SK-N-SH treated with all-trans-retinoic acid at 6 μM for 48 hours (cell line): ENCODE results near the gene ELOVL7.
"Not testable (repeated sequence)": the region's sequence is repeated elsewhere in the genome, so short reads cannot be mapped to it uniquely, and the experiment has no call there.

Experiments used
- ATAC-seq: fragments of 200-7000 bp; cut with Tn5 transposase; 3 replicates; pipeline ENCODE4 v1.9.1; 2020; ENCODE audit warnings: mild to moderate bottlenecking, moderate library complexity
- ARNTL ChIP-seq: fragments of 450-650 bp; formaldehyde crosslinking; IDR thresholded peaks from 2 replicates; pipeline ENCODE4 v1.5.0; 2020; ENCODE audit warnings: low read depth, mild to moderate bottlenecking, moderate library complexity, borderline replicate concordance
- BACH2 ChIP-seq: fragments of 250-450 bp; sonication (Bioruptor Pico); IDR thresholded peaks from 2 replicates; pipeline ENCODE4 v1.9.0; 2021; ENCODE audit warnings: mild to moderate bottlenecking, borderline replicate concordance
- CSRNP3 ChIP-seq: fragments of 250-450 bp; sonication (Bioruptor Pico); IDR thresholded peaks from 2 replicates; pipeline ENCODE4 v1.5.1; 2021; ENCODE audit warnings: mild to moderate bottlenecking, moderate library complexity
- GLIS3 ChIP-seq: fragments of 250-450 bp; sonication (Bioruptor Pico); IDR thresholded peaks from 2 replicates; pipeline ENCODE4 v1.5.0; 2020; ENCODE audit warnings: mild to moderate bottlenecking, moderate library complexity
- ISL1 ChIP-seq: fragments of 250-450 bp; sonication (Bioruptor Pico); IDR thresholded peaks from 2 replicates; pipeline ENCODE4 v2.1.2; 2022; ENCODE audit warnings: mild to moderate bottlenecking, moderate library complexity
- OSR1 ChIP-seq: fragments of 250-450 bp; sonication (Bioruptor Pico); IDR thresholded peaks from 2 replicates; pipeline ENCODE4 v1.8.0; 2022; ENCODE audit warnings: moderate library complexity, mild to moderate bottlenecking, inconsistent platforms
- POU6F1 ChIP-seq: fragments of 250-450 bp; sonication (Bioruptor Pico); IDR thresholded peaks from 2 replicates; pipeline ENCODE4 v1.8.0; 2021; ENCODE audit warnings: low read depth, mild to moderate bottlenecking, moderate library complexity, borderline replicate concordance
- PPARA ChIP-seq: fragments of 250-450 bp; sonication (Bioruptor Pico); IDR thresholded peaks from 2 replicates; pipeline ENCODE4 v1.5.0; 2020; ENCODE audit warnings: mild to moderate bottlenecking, borderline replicate concordance
- RARB ChIP-seq: fragments of 250-450 bp; sonication (Bioruptor Pico); IDR thresholded peaks from 2 replicates; pipeline ENCODE4 v1.8.0; 2021; ENCODE audit warnings: mild to moderate bottlenecking, moderate library complexity
- TCF4 ChIP-seq: fragments of 250-450 bp; sonication (Bioruptor Pico); IDR thresholded peaks from 2 replicates; pipeline ENCODE4 v1.8.0; 2021; ENCODE audit warnings: mild to moderate bottlenecking, moderate library complexity, borderline replicate concordance
- TOX ChIP-seq: fragments of 250-450 bp; sonication (Bioruptor Pico); IDR thresholded peaks from 2 replicates; pipeline ENCODE4 v1.8.0; 2021; ENCODE audit warnings: mild to moderate bottlenecking, moderate library complexity, borderline replicate concordance
- TSHZ2 ChIP-seq: fragments of 250-450 bp; sonication (Bioruptor Pico); IDR thresholded peaks from 2 replicates; pipeline ENCODE4 v1.5.0; 2020; ENCODE audit warnings: mild to moderate bottlenecking, moderate library complexity
- ZFP3 ChIP-seq: fragments of 250-450 bp; sonication (Bioruptor Pico); IDR thresholded peaks from 2 replicates; pipeline ENCODE4 v1.5.0; 2020; ENCODE audit warnings: mild to moderate bottlenecking, moderate library complexity
- ZFP30 ChIP-seq: fragments of 450-650 bp; formaldehyde crosslinking; IDR thresholded peaks from 2 replicates; pipeline ENCODE4 v1.5.0; 2022; ENCODE audit warnings: mild to moderate bottlenecking, moderate library complexity
- ZNF565 ChIP-seq: fragments of 450-650 bp; formaldehyde crosslinking; conservative IDR thresholded peaks from 2 replicates; pipeline ENCODE4 v1.5.0; 2020; ENCODE audit warnings: low read depth, mild to moderate bottlenecking, moderate library complexity
- ZNF70 ChIP-seq: fragments of 450-650 bp; formaldehyde crosslinking; IDR thresholded peaks from 2 replicates; pipeline ENCODE4 v1.5.0; 2020; ENCODE audit warnings: mild to moderate bottlenecking, moderate library complexity
- TF ChIP-seq, protein P1 (sequence below): fragments of 250-450 bp; sonication (Bioruptor Pico); IDR thresholded peaks from 2 replicates; pipeline ENCODE4 v1.8.0; 2020; ENCODE audit warnings: mild to moderate bottlenecking, moderate library complexity, borderline replicate concordance

ELOVL7 gene

DNA sequence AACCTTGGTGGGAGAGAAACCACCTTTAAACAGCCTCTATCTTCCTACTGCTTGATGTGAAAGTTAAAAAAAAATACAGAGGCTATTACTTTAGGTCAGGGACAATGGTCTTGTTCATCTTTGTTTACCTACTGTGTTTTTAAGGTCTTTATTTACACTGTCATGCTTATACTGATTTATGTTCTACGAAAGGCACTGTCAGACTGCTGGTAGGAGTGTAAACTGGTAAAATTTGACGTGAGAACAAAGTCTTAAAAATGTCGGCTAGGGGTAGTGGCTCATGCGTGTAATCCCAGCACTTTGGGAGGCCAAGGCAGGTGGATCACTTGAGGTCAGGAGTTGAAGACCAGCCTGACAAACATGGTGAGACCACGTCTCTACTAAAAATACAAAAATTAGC lies 42.1 kb upstream of the ELOVL7 start:
- ATAC-seq = no peak
- TF ChIP-seq RARB (no peak), BACH2 (CRISPR knock-in tag) (no peak), ZFP3 (CRISPR knock-in tag) (no peak)

- TF ChIP-seq ZFP3 (CRISPR knock-in tag) (no peak), ZNF565 (CRISPR knock-in tag) (no peak), ZFP30 (CRISPR knock-in tag) (no peak), CSRNP3 (CRISPR knock-in tag) (no peak), ZNF70 (CRISPR knock-in tag) (no peak), TOX (CRISPR knock-in tag) (no peak)
- TF ChIP-seq, protein P1, sequence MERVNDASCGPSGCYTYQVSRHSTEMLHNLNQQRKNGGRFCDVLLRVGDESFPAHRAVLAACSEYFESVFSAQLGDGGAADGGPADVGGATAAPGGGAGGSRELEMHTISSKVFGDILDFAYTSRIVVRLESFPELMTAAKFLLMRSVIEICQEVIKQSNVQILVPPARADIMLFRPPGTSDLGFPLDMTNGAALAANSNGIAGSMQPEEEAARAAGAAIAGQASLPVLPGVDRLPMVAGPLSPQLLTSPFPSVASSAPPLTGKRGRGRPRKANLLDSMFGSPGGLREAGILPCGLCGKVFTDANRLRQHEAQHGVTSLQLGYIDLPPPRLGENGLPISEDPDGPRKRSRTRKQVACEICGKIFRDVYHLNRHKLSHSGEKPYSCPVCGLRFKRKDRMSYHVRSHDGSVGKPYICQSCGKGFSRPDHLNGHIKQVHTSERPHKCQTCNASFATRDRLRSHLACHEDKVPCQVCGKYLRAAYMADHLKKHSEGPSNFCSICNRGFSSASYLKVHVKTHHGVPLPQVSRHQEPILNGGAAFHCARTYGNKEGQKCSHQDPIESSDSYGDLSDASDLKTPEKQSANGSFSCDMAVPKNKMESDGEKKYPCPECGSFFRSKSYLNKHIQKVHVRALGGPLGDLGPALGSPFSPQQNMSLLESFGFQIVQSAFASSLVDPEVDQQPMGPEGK (CRISPR knock-in tag) = no peak
- TF ChIP-seq, all 23 proteins: peak for 0
- ATAC-seq = no peak
Measured at GRCh38 chr5:60883229-60883628, 39.2 kb upstream of the ELOVL7 start.

- ATAC-seq = no peak
- no peak for TF ChIP-seq TCF4 (CRISPR knock-in tag)
- TF ChIP-seq PPARA = no peak
- no peak for TF ChIP-seq BACH2 (CRISPR knock-in tag)
- TF ChIP-seq ZNF565 (CRISPR knock-in tag) = no peak
- TF ChIP-seq OSR1 (CRISPR knock-in tag) = no peak
- no peak for TF ChIP-seq TSHZ2 (CRISPR knock-in tag)
- TF ChIP-seq ZFP3 (CRISPR knock-in tag) = no peak
- TF ChIP-seq POU6F1 (CRISPR knock-in tag) = no peak
- TF ChIP-seq ARNTL (CRISPR knock-in tag) = no peak
- TF ChIP-seq TOX (CRISPR knock-in tag) = no peak
- TF ChIP-seq, protein P1 (CRISPR knock-in tag) = no peak
- no peak for TF ChIP-seq GLIS3
Measured at GRCh38 chr5:60872892-60873291, 28.8 kb upstream of the ELOVL7 start.

DNA sequence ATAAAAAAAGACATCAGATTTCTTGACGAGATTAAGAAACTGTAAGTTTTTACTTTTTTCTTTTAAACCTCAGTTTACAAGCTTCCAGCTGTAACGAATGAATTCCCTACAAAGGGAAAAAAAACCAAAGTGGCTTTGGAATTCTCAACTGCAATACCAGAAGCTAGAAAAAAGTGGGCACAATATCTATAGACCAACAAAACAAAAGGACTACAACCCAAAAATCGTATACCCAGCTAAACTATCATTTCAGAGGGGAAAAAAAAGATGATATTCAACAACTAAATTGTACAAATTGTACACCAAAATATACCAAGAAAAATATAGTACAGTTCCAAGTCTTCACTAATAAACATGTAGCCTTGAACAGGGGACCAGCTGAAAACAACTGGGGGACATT lies 26.8 kb upstream of the ELOVL7 start:
- TF ChIP-seq POU6F1 (CRISPR knock-in tag) (no peak), ISL1 (no peak)
- TF ChIP-seq, all 23 proteins: peak for 0
- ATAC-seq = no peak

- ATAC-seq = not testable (repeated sequence)
Measured at GRCh38 chr5:60860572-60860971, 16.5 kb upstream of the ELOVL7 start.
